SH-SY5Y (cell line): Measurements from ENCODE around the gene GCC1.

Experiments
- GATA2 ChIP-seq: IDR thresholded peaks from 2 replicates; pipeline ENCODE4 v1.6.1; 2011; ENCODE audit warnings: mild to moderate bottlenecking, low read depth, low read length
- GATA3 ChIP-seq: IDR thresholded peaks from 2 replicates; pipeline ENCODE4 v1.6.1; 2011; ENCODE audit warnings: low read depth, mild to moderate bottlenecking, low read length, moderate library complexity

GCC1 gene

DNA sequence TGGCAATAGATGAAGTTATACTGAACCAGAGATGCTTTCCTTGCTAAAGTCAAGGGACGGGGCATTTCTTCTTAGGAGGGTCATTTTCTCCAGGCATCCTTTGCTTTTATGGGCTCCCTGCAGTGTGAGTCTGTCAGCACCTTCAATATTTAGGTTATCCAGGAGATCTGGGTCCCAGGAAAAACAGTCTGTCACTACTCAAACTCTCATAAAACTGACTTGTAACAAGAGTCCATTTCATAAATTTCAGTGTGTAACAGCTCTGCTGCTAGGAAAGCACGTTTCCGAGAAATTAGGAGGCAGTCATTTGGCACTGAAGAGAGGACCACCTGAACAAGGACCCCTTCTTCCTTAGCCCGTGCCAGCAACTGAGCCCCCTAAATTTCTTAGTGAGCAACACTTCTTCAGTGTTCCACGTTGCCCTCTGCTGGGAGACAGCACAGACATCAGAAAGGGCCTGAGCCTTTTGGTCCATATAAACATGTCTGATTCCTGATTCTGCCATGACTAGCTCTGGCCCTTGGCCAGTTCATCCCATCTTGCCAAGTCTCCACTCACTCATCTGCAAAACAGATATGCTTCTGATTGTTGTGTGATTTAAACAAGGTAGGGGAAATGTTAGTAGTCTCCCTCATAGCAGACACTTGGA lies 7.2 kb downstream of the GCC1 start:
- TF ChIP-seq GATA2 (no peak; the same call in 1 of the 2 replicates), GATA3 (no peak)

DNA sequence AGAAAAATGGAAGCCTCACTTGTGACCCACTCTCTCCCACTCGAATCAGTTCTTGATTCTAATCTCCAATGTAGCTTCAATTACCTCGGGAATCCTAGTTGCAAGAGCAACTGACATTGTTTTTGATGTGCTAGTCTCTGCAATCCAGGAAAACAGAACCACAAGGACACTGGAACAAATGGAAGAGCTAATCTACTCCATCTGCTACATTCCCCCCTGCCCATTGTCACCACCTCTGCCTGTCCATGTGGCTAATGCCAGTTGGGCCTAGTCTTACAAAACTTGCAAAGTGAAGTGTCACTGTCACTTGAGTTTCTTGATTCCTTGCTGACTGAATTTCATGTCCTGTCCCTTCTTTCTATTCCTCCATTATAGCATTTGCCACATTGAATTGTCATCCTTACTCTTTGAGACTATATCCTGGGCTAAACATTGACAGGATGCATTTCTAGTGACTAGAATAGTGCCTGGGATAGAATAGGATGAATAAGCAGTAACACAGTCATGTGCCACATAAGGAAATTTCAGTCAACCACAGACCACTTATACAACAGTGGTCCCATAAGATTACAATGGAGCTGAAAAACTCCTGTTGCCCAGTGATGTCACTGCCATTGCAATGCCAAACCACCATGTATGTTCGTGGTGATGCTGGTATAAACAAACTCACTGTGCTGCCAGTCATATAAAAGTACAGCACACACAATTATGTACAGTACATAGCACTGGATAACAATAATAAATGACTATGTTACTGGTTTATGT lies 13.5 kb downstream of the GCC1 start:
- TF ChIP-seq GATA2 (no peak), GATA3 (no peak)

DNA sequence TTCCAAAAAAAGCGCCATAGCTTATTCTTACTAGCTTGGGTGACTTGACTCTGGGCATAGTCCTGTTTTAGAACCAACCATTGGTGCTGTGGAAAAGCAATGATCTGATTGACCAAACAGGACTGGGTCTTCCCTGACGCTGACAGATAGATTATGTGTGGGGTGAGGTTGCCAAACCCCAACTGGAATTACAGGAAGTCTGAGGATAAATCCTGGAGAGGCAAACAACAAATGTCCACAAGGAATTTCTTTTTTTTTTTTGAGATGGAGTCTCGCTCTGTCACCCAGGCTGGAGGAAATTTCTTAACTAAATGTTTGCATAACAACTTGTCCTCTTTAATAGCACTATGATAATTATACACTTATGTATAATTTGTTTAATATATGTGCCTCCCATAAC lies 19.2 kb downstream of the GCC1 start:
- TF ChIP-seq GATA2: no peak
- no peak for TF ChIP-seq GATA3

DNA sequence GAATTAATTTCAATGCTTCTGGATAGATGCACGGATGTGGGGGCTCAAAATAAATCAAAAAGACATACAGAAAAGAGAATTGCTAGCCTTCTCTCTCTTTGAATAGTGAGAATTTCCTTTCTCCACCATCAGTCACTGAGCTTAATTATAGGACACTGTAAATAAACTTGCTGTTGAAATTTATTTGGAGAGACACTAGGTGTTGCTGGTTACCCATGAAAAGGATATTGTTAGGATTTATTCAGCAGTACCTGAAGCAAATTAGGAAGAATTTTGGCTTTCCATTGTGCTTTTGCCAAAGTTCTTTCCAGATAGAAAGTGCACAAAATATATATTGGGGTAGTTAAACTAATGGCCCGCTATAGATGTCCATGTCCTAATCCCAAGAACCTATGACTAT lies 27.6 kb downstream of the GCC1 start:
- TF ChIP-seq GATA3: no peak
- TF ChIP-seq GATA2: no peak

DNA sequence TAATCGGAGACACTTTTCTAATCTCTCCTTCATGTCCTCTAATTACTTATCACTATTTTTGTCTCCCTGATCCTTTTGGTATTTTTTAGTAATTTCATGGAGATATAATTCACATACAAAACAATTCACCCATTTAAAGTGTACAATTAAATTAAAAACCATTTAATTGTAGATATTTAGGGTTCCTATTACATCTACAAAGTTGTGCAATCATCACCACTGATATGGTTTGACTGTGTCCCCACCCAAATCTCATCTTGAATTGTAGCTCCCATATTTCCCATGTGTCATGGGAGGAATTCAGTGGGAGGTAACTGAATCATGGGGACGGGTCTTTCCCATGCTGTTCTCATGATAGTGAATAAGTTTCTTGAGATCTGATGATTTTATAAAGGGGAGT lies 29.0 kb downstream of the GCC1 start:
- TF ChIP-seq GATA2 (no peak), GATA3 (no peak)

DNA sequence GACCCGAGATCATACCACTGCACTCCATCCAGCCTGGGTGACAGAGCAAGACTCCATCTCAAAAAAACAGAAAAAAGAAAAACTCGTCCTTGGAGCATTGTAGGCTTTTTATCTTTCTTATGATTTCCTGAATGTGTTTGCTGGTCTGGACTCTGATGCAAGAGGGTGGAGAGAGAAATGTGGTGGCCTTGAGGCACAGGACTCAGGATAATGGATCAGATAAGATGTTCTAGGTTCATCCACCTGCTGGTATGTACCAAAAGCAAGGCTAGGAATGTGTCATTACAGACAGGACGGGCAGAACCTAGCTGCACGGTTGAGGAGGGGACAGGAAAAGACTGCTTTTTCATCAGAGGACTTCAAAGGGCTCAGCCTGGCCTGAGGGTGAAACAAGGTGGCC lies 33.5 kb downstream of the GCC1 start:
- TF ChIP-seq GATA2 (no peak), GATA3 (no peak)

DNA sequence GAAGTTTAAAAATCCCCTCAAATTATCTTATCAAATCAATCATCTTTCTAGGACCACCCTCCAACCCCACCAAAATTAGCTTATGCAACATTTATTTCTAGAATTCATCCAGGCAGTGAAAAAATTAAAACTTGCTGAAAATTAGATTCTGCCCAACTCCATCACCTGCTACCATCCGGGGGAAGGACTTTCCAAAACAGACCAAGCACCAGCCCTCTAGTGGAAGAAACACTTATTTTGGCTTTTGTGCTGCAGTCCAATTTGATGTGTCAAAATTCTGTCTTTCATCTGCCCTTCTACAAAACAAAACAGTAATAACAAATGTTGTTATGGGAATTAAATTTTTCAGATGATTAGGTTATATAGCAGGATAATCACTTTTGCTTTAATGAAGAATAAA lies 35.1 kb downstream of the GCC1 start:
- TF ChIP-seq GATA3 (no peak), GATA2 (no peak)

DNA sequence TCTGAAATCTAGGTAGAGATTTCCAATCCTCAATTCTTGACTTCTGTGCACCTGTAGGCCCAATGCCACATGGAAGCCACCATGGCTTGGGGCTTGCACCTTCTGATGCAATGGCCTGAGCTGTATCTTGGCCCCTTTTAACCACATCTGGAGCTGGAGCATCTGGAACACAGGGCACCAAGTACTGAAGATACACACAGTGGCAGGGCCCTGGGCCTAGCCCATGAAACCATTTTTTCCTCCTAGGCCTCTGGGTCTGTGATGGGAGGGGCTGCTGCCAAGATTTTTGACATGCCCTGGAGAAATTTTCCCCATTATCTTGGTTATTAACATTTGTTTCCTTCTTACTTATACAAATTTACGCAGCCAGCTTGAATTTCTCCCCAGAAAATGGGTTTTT lies 39.1 kb downstream of the GCC1 start:
- no peak for TF ChIP-seq GATA2
- TF ChIP-seq GATA3: no peak

DNA sequence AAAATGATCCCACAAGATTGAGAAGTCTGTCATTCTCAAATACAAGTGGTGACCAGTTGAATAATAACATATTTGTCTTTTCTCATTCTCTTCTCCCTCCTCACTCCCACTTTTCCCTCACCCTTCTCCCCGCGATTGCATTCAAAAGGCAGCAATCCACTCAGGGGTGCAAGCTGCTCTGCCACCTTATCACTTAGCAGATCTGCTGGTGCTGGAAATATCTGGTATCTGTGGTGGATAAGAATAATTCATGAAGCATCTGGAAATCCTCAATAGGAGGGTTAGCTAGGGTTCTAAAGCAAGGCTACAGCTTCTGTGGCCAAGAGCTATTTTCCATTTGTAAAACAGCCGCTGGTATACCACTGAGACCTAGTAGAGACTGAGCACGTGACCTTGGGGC lies 43.8 kb downstream of the GCC1 start:
- TF ChIP-seq GATA3: peak; percentile 97
- peak; percentile 99 for TF ChIP-seq GATA2

DNA sequence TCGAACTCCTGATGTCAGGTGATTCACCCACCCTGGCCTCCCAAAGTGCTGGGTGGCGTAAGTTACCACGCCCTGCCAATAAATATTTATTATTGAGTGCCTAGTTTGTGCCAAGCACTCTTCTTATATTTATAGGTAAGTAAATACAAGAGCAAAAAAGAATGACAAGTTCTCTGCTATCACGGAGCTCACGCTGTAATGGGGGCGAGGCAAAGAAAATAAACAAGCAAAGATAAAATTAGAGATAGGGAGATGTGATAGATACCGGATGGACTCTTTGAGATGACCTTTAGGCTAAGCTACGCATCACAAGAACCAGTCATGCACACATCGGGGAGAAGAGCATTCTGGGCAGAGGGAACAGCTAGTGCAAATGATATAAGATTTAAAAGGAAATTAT lies 46.3 kb downstream of the GCC1 start:
- TF ChIP-seq GATA3 (no peak), GATA2 (no peak)

DNA sequence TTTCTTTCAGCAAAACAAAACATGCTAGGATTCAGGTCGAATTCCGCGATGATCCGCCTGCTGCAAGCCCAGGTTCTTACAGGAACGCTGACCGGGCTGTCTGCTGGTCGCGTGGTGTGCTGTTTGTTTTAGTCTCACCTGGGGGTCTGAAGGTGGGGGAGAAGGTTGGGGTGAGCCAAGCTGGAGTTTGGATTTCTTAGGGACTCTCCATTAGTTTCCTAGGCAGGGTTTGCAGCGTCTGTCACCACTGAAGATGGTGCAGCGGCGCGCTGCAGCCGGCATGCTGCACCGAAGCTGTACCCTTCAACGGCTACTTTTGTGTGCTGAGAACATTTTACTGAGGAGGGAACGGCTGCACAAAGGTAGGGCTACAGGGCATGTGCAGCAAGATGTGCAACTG lies 48.7 kb downstream of the GCC1 start:
- TF ChIP-seq GATA2 (no peak), GATA3 (no peak)

DNA sequence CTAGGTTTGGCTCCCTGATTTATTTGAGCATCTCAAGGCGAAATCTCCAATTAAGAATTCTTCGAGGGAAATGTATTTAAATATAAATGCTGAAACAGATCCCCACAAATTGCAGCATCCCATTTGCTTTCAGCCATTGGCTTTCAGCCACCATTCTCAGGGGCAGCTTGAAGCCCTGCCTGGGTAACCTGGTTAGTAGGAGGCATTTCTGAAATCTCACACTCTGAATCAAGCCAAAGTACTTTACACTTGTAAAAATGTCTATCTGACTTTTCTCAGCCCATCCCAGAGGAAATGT lies 49.1 kb downstream of the GCC1 start:
- TF ChIP-seq GATA2: no peak
- TF ChIP-seq GATA3: no peak

DNA sequence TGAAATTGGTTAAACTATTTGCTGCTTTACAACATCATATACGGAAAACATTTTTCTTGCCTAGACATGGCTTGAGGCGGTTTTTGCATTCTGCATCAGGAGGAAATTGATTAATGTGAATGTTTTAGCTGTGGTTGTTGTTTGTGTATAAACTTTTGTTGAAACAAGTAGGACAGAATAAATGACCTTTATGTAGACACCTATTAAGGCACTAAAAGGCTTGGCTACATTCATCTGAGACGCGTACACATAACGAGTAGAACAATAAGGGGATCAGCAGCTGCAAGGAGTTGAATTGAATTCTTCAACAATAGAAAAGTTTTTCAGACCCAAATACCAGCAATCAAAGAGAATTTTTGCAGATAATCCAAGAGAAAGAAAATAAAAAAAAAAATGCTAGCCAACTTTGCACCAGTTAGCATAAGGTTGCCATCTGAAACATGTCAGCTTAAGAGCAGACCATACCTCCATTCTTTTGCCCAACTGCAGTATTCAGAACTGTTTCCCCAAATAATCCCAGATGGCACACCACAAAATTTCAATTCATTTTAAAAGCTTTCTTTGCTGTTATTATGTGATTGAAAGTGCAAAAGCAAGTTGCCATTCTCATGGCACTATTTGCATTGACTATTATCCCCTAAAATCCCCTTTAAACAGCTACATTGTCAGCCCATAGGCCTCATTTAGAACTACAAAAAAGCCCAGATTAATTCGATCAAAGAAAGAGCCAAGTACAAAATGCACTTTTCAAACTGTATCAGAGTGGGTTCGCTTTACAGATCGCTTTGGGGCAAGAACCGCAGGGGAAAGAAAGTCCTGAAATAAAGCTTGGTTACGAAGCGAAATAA lies 49.6 kb downstream of the GCC1 start:
- no peak for TF ChIP-seq GATA2
- TF ChIP-seq GATA3: no peak

DNA sequence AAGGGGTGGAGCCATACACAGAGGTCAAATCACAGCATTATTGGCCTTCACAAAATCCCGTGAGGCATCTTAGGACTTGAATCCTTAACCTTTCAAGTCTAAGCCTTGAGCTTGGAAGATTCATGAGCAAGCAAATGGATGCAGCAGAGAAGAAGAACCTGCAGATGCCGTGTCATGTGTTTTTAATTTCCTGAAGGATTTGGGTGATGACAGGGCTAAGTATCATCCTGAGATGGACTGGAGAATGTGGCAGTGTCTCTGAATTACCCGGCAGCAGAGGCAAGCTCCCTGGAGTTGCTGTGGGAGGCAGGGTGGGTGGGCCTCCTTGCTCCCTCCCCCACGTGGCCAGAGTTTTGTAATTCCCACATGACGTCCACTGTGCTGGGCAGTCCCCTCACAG lies 50.8 kb downstream of the GCC1 start:
- TF ChIP-seq GATA3: no peak
- no peak for TF ChIP-seq GATA2

DNA sequence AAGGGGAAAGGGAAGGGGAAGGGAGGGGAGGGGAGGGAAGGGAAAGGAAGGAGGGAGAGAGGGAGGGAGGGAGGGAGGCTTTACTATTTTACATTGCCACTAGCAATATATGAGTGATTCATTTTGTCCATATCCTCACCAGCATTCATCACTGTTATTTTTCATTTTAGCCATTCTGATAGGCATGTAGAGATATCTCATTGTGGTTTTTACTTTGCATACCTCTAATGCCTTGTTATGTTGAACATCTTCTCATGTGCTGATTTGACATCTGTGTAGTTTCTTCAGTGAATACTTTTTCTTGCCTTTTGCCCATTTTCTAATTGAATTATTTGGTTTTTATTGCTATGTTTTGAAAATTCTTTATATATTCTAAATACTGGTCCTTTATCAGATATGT lies 52.7 kb downstream of the GCC1 start:
- no peak for TF ChIP-seq GATA3
- no peak for TF ChIP-seq GATA2
